GM23248 (cell line): ENCODE data around the gene DPEP2NB.

Experiments used
- EZH2 ChIP-seq: fragments of 200-600 bp; sonication (generic); IDR thresholded peaks from 2 replicates; pipeline ENCODE4 v1.6.1; 2018; ENCODE audit warnings: antibody characterized with exemption, mild to moderate bottlenecking; ENCODE audit not compliant: insufficient read depth, poor library complexity, severe bottlenecking
- EZH2phosphoT487 ChIP-seq: fragments of 200-600 bp; sonication (generic); IDR thresholded peaks from 2 replicates; pipeline ENCODE4 v1.6.1; 2018; ENCODE audit warnings: antibody characterized with exemption, moderate library complexity, mild to moderate bottlenecking, low read depth; ENCODE audit not compliant: insufficient read depth

- TF ChIP-seq EZH2phosphoT487 = no peak
- TF ChIP-seq EZH2 = no peak
Observed at GRCh38 chr16:68005211-68005610, 10.5 kb downstream of the DPEP2NB start.
